CD14-positive monocyte (primary cell): Measurements from ENCODE around the gene DOHH. TPM values are rescaled to one million over a fixed set of nuclear protein-coding genes. Genes with fewer than 3 reads are reported as not detected.

Source experiments
- DNase-seq, 3 donors: peaks; one replicate each; pipeline ENCODE4 v3.0.0-alpha.2; 2011 to 2022
- H2AFZ ChIP-seq: 2 replicates; pipeline ENCODE4 v1.6.0; 2012; ENCODE audit warnings: mild to moderate bottlenecking, low read depth, low read length, inconsistent platforms; ENCODE audit not compliant: insufficient read depth, poor library complexity, severe bottlenecking
- H3K27ac ChIP-seq, 2 donors: 1 replicate in 1 of 2; 2 replicates in 1 of 2; pipeline ENCODE4 v1.5.1; 2012 to 2013; ENCODE audit warnings: low read length in 2 of 2, control low read depth in 1 of 2, inconsistent platforms in 1 of 2, low read depth in 1 of 2, mild to moderate bottlenecking in 1 of 2
- H3K27me3 ChIP-seq, 2 donors: one replicate each; pipeline versions ENCODE4 v1.6.0 to v1.6.1; 2011 to 2013; ENCODE audit warnings: low read length in 2 of 2; ENCODE audit not compliant: control insufficient read depth in 2 of 2, insufficient read depth in 2 of 2
- H3K36me3 ChIP-seq, 2 donors: replicated peaks in 1 of 2; 1 replicate in 1 of 2; 2 replicates in 1 of 2; pipeline versions ENCODE4 v1.5.1 to v1.6.1; 2012 to 2013; ENCODE audit warnings: low read length in 2 of 2, control low read depth in 1 of 2, inconsistent platforms in 1 of 2, mild to moderate bottlenecking in 1 of 2; ENCODE audit not compliant: insufficient read depth in 2 of 2, control insufficient read depth in 1 of 2
- H3K4me1 ChIP-seq, 2 donors: 1 replicate in 1 of 2; 2 replicates in 1 of 2; pipeline versions ENCODE4 v1.5.1 to v1.6.1; 2012 to 2013; ENCODE audit warnings: low read length in 2 of 2, control low read depth in 1 of 2, inconsistent platforms in 1 of 2, mild to moderate bottlenecking in 1 of 2, moderate library complexity in 1 of 2; ENCODE audit not compliant: insufficient read depth in 2 of 2, control insufficient read depth in 1 of 2
- H3K4me2 ChIP-seq: replicated peaks from 2 replicates; pipeline ENCODE3; 2012; ENCODE audit warnings: low read length, moderate library complexity, mild to moderate bottlenecking; ENCODE audit not compliant: poor library complexity, severe bottlenecking; ENCODE audit errors: extremely low read depth
- H3K4me3 ChIP-seq, 3 experiments: fragments of 200-600 bp in 1 of 3; sonication (generic) in 1 of 3; replicated peaks in 1 of 3; 1 replicate in 2 of 3; 2 replicates in 1 of 3; pipeline ENCODE4 v1.5.1; 2011 to 2013; ENCODE audit warnings: low read length in 3 of 3, mild to moderate bottlenecking in 3 of 3, control low read depth in 2 of 3, low read depth in 2 of 3, inconsistent platforms in 1 of 3, moderate library complexity in 1 of 3
- H3K79me2 ChIP-seq: 2 replicates; pipeline ENCODE4 v1.6.0; 2012; ENCODE audit warnings: mild to moderate bottlenecking, control low read depth, inconsistent platforms, low read length, moderate library complexity; ENCODE audit not compliant: insufficient read depth
- H3K9ac ChIP-seq: 2 replicates; pipeline ENCODE4 v1.6.0; 2017; ENCODE audit warnings: low read length, mild to moderate bottlenecking; ENCODE audit not compliant: insufficient read depth, poor library complexity, severe bottlenecking
- H3K9me3 ChIP-seq, 2 donors: replicated peaks in 1 of 2; 1 replicate in 1 of 2; 2 replicates in 1 of 2; pipeline versions ENCODE4 v1.5.1 to v1.6.1; 2012 to 2013; ENCODE audit warnings: low read length in 2 of 2, control low read depth in 1 of 2; ENCODE audit not compliant: control insufficient read depth in 1 of 2, insufficient read depth in 1 of 2
- H4K20me1 ChIP-seq: 2 replicates; pipeline ENCODE4 v1.6.0; 2012; ENCODE audit warnings: mild to moderate bottlenecking, low read length, control low read depth, moderate library complexity; ENCODE audit not compliant: insufficient read depth
- H3K27ac Mint-ChIP-seq, 7 donors: one replicate each; pipeline ENCODE4 v1.8.0; 2020; ENCODE audit warnings: mild to moderate bottlenecking in 7 of 7, mixed read lengths in 7 of 7, moderate library complexity in 6 of 7, inconsistent platforms in 2 of 7
- H3K27me3 Mint-ChIP-seq, 3 donors: one replicate each; pipeline ENCODE4 v1.8.0; 2021 to 2022; ENCODE audit warnings: low read depth in 3 of 3, mild to moderate bottlenecking in 3 of 3, mixed read lengths in 3 of 3, moderate library complexity in 3 of 3, inconsistent platforms in 1 of 3
- H3K36me3 Mint-ChIP-seq, 2 donors: one replicate each; pipeline ENCODE4 v1.8.0; 2020; ENCODE audit warnings: mixed read lengths in 2 of 2, inconsistent platforms in 1 of 2, mild to moderate bottlenecking in 1 of 2
- H3K4me1 Mint-ChIP-seq: one replicate; pipeline ENCODE4 v1.8.0; 2020; ENCODE audit warnings: mild to moderate bottlenecking, mixed read lengths
- H3K4me3 Mint-ChIP-seq, 2 donors: one replicate each; pipeline ENCODE4 v1.8.0; 2020; ENCODE audit warnings: mild to moderate bottlenecking in 2 of 2, mixed read lengths in 2 of 2, moderate library complexity in 1 of 2
- H3K9me3 Mint-ChIP-seq, 7 donors: one replicate each; pipeline ENCODE4 v1.8.0; 2020 to 2022; ENCODE audit warnings: mixed read lengths in 7 of 7, mild to moderate bottlenecking in 6 of 7, moderate library complexity in 6 of 7, inconsistent platforms in 2 of 7
- CTCF ChIP-seq: fragments of 200-600 bp; IDR thresholded peaks from one replicate; pipeline ENCODE4 v1.8.0; 2022; ENCODE audit warnings: antibody characterized with exemption, mild to moderate bottlenecking
- WGBS: methylation state at CpG from one replicate; pipeline ENCODE4 v1.1.5; 2013; ENCODE audit warnings: missing lambda C conversion rate; ENCODE audit not compliant: insufficient coverage; 5-methylcytosine and 5-hydroxymethylcytosine counted together
- intact Hi-C, 2 donors: fragments of 100-400 bp; cut with micrococcal nuclease; formaldehyde crosslinking; loops; one replicate each; pipeline versions ENCODE4 v1.15.0 to v1.15.1; 2023
- polyA plus RNA-seq, 3 donors: library from polyadenylated mRNA; depleted of rRNA in 1 of 3; unstranded in 2 of 3; stranded (reverse) in 1 of 3; fragments of 300-500 nt in 2 of 3; fragments of >200 nt in 1 of 3; fragmentation: Illumina TruSeq in 2 of 3; gene quantifications; 1 replicate in 2 of 3; 2 replicates in 1 of 3; pipeline ENCODE4 v1.2.3, GENCODE V29; 2012 to 2021

DOHH gene
- polyA plus RNA-seq, 3 donors: 3.7 to 4.2 (median 4.1) TPM

- H4K20me1 ChIP-seq: peaks cover 74% of the 10 kb centered on the region
- H3K36me3 Mint-ChIP-seq: peaks cover 29 to 48% of the 10 kb centered on the region in 2 donors
- peaks cover 96% of the 10 kb centered on the region for H3K79me2 ChIP-seq
These were observed 10.3 kb upstream of the DOHH start for GRCh38 chr19:3510727-3511126.

GRCh38 chr19:3509566-3509989 is 9.1 kb upstream of the DOHH start:
- Histone ChIP-seq H3K4me1 (peaks cover 19 to 23% of the 10 kb centered on the region in 2 donors), H3K4me3 (no peak overlapping the region), H3K36me3 (peaks cover 32 to 34% of the 10 kb centered on the region in 2 donors), H3K9me3 (no peaks in the 10 kb centered on the region), H4K20me1 (peaks cover 63% of the 10 kb centered on the region), H3K4me2 (no peak overlapping the region), H3K27ac (no peak overlapping the region), H3K27me3 (no peaks in the 10 kb centered on the region), H3K9ac (no peak overlapping the region), H2AFZ (no peak overlapping the region), H3K79me2 (peaks cover 84% of the 10 kb centered on the region)
- WGBS: 91% methylated on average over 12 of the region's 15 CpGs
- no peak for TF ChIP-seq CTCF
- Mint-ChIP-seq H3K4me3 (no peak overlapping the region), H3K9me3 (peaks cover 0 to 3% (median 0%) of the 10 kb centered on the region in 7 donors), H3K27ac (peak overlapping the region in 6 of 7 donors; percentile 16 to 55 (median 45)), H3K36me3 (peaks cover 26 to 39% of the 10 kb centered on the region in 2 donors), H3K4me1 (peaks cover 40% of the 10 kb centered on the region), H3K27me3 (peaks cover 0 to 3% (median 2%) of the 10 kb centered on the region in 3 donors)
- DNase-seq: no peak
- intact Hi-C loops: loop anchor here (5.0 to 10.0 kb wide), 4 partner anchors 43 to 75 kb away; partner anchors contain the start of genes HMG20B (in 1 of the 2) and MFSD12 (in 1 of the 2)

More at GRCh38 chr19:3510727-3511126, 10.3 kb upstream of the DOHH start:
- TF ChIP-seq CTCF: no peak
- H3K4me1 ChIP-seq: peaks cover 8 to 14% of the 10 kb centered on the region in 2 donors
- H3K27me3 ChIP-seq: no peaks in the 10 kb centered on the region
- H3K4me1 Mint-ChIP-seq: peaks cover 29% of the 10 kb centered on the region
- H3K36me3 ChIP-seq: peaks cover 33 to 34% of the 10 kb centered on the region in 2 donors
- no peak overlapping the region for H3K4me3 Mint-ChIP-seq
- H3K9me3 ChIP-seq: no peaks in the 10 kb centered on the region
- WGBS: 96% methylated on average over 21 of the region's 22 CpGs
- intact Hi-C loops: no loop called here
- H3K9ac ChIP-seq: no peak overlapping the region
- no peak overlapping the region for H3K4me2 ChIP-seq
- H3K4me3 ChIP-seq: no peak overlapping the region
- no peak overlapping the region for H2AFZ ChIP-seq
- H3K9me3 Mint-ChIP-seq: peaks cover 0 to 3% (median 0%) of the 10 kb centered on the region in 7 donors
- no peak for DNase-seq
- H3K27me3 Mint-ChIP-seq: peaks cover 0 to 3% (median 2%) of the 10 kb centered on the region in 3 donors
- H3K27ac ChIP-seq: no peak overlapping the region
- peak overlapping the region in 1 of 7 donors; percentile 49 for H3K27ac Mint-ChIP-seq
